Measurements from ENCODE around the gene FBXL14. TPM values are rescaled to one million over a fixed set of nuclear protein-coding genes. Genes with fewer than 3 reads are reported as not detected.

Gene FBXL14
- total and polyA plus RNA-seq, 2 of the 13 experiments (the other 11 are each of a cell fraction or from before 2014, with no cell fraction given), result 7.0 to 7.4 TPM

- ATAC-seq (peak; percentile 39; the same call in 1 of the 3 replicates), FAIRE-seq (no peak), DNase-seq (ENCODE audit: low spot score) (no peak)
- Histone ChIP-seq H4K20me1 (ENCODE audit: insufficient read depth, low read length) (no peaks in the 10 kb centered on the region), H3K36me3 (replicated peaks in 1 of 2; ENCODE audit: control insufficient read depth in 1 of 2, insufficient read depth in 2 of 2, low read length in 2 of 2) (no peaks in the 10 kb centered on the region), H2AFZ (ENCODE audit: low read length) (no peak overlapping the region), H3K9ac (ENCODE audit: insufficient read depth, low read depth, low read length) (no peak overlapping the region), H3K4me3 (replicated peaks in 1 of 3; ENCODE audit: insufficient read depth in 1 of 3, low read depth in 2 of 3, low read length in 3 of 3) (no peak overlapping the region), H3K9me3 (ENCODE audit: low read length) (no peaks in the 10 kb centered on the region), H3K27me3 (ENCODE audit: control insufficient read depth in 1 of 2, insufficient read depth in 2 of 2, low read length in 2 of 2) (peaks cover 3 to 34% of the 10 kb centered on the region in 2 experiments), H3K4me1 (ENCODE audit: insufficient read depth, low read length) (no peaks in the 10 kb centered on the region), H3K4me2 (ENCODE audit: low read depth, low read length) (no peak overlapping the region), H3K27ac (ENCODE audit: extremely low read length, insufficient read depth, low read length) (no peak overlapping the region), H3K79me2 (ENCODE audit: insufficient read depth, low read length) (no peaks in the 10 kb centered on the region)
- in situ Hi-C loops (cut with HindIII; ENCODE audit: extremely low pct_ligation_motif_present, low pct_unique_long_range_greater_than_20kb) (no loop called here), intact Hi-C loops (cut with micrococcal nuclease; ENCODE audit: unreplicated experiment) (no loop called here)
- ChIA-PET CTCF (ENCODE audit: low intra/inter-chr PET ratio, low total read pairs) (no interaction called here), POLR2A (no interaction called here)
- TF ChIP-seq ZNF367 (CRISPR knock-in tag; IDR thresholded peaks at IDR 0.05; ENCODE audit: borderline replicate concordance) (no peak), SRSF1 (optimal IDR thresholded peaks at IDR 0.05; ENCODE audit: low read depth, low read length) (no peak)
- 29% methylated on average over 6 of the region's 14 CpGs for WGBS (ENCODE audit: low lambda C conversion rate)
- BruUV-seq (replicated peaks), result no TSS peak
These were observed 40.8 kb downstream of the FBXL14 start for GRCh38 chr12:1553536-1553935.

GRCh38 chr12:1552911-1553491, 41.4 kb downstream of the FBXL14 start:
- no TSS peak for BruUV-seq (replicated peaks)
- intact Hi-C loops (cut with micrococcal nuclease; ENCODE audit: unreplicated experiment), result no loop called here
- FAIRE-seq, result no peak
- Histone ChIP-seq H3K4me3 (replicated peaks in 1 of 3; ENCODE audit: insufficient read depth in 1 of 3, low read depth in 2 of 3, low read length in 3 of 3) (no peak overlapping the region), H3K4me1 (ENCODE audit: insufficient read depth, low read length) (no peaks in the 10 kb centered on the region), H3K79me2 (ENCODE audit: insufficient read depth, low read length) (no peaks in the 10 kb centered on the region), H4K20me1 (ENCODE audit: insufficient read depth, low read length) (no peaks in the 10 kb centered on the region), H2AFZ (ENCODE audit: low read length) (no peak overlapping the region), H3K36me3 (replicated peaks in 1 of 2; ENCODE audit: control insufficient read depth in 1 of 2, insufficient read depth in 2 of 2, low read length in 2 of 2) (no peaks in the 10 kb centered on the region), H3K27ac (ENCODE audit: extremely low read length, insufficient read depth, low read length) (no peak overlapping the region), H3K9me3 (ENCODE audit: low read length) (no peaks in the 10 kb centered on the region), H3K9ac (ENCODE audit: insufficient read depth, low read depth, low read length) (no peak overlapping the region), H3K27me3 (ENCODE audit: control insufficient read depth in 1 of 2, insufficient read depth in 2 of 2, low read length in 2 of 2) (peaks cover 3 to 33% of the 10 kb centered on the region in 2 experiments), H3K4me2 (ENCODE audit: low read depth, low read length) (no peak overlapping the region)
- POLR2A ChIA-PET, result no interaction called here
- 31% methylated on average over 12 of the region's 12 CpGs for WGBS (ENCODE audit: low lambda C conversion rate)
- TF ChIP-seq DMAP1 (CRISPR knock-in tag; IDR thresholded peaks at IDR 0.05) (no peak), KDM4B (CRISPR knock-in tag; IDR thresholded peaks at IDR 0.05) (no peak), ZNF580 (CRISPR knock-in tag; IDR thresholded peaks at IDR 0.05; ENCODE audit: borderline replicate concordance, low read depth) (no peak), ZNF781 (CRISPR knock-in tag; IDR thresholded peaks at IDR 0.05; ENCODE audit: borderline replicate concordance, not compliant biosample characterization) (no peak), ZNF251 (CRISPR knock-in tag; IDR thresholded peaks at IDR 0.05) (no peak), KLF15 (CRISPR knock-in tag; IDR thresholded peaks at IDR 0.05; ENCODE audit: borderline replicate concordance) (no peak), ZNF441 (CRISPR knock-in tag; IDR thresholded peaks at IDR 0.05; ENCODE audit: borderline replicate concordance) (no peak), PITX1 (CRISPR knock-in tag; IDR thresholded peaks at IDR 0.05) (no peak)
- ATAC-seq, result no peak
- CTCF ChIA-PET (ENCODE audit: low intra/inter-chr PET ratio, low total read pairs), result no interaction called here
- in situ Hi-C loops (cut with HindIII; ENCODE audit: extremely low pct_ligation_motif_present, low pct_unique_long_range_greater_than_20kb), result no loop called here
- DNase-seq (ENCODE audit: low spot score), result no peak

All from HepG2 (cell line).